NCI-H2029 (cell line): ENCODE measurements around the gene SLC45A2.
"Not testable (repeated sequence)": the region's sequence is repeated elsewhere in the genome, so short reads cannot be mapped to it uniquely, and the experiment has no call there.

ENCODE experiments used
- DNase-seq: peaks from one replicate; lab custom pipeline; 2025; lab: John Stamatoyannopoulos, UW

The SLC45A2 gene

DNA sequence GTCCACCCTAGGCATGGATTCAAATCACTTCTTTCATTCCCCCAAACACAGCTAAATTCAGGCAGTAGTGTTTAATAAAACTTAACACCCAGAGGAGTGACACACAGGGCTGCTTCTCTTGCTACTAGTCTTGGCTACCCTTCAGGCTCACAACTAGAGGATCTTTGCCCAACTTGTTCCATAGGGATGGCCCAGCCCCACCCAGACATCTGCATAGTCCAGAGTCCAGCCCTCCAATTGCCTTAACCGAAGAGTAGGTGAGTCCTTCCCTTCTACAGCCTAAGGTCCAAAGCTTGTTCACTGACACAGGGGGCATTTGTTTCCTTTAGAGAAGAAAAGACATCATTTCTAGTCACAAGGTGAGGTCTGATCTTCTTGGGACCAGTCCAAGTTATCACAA, 63.5 kb downstream of the SLC45A2 start:
- DNase-seq, result no peak

DNA sequence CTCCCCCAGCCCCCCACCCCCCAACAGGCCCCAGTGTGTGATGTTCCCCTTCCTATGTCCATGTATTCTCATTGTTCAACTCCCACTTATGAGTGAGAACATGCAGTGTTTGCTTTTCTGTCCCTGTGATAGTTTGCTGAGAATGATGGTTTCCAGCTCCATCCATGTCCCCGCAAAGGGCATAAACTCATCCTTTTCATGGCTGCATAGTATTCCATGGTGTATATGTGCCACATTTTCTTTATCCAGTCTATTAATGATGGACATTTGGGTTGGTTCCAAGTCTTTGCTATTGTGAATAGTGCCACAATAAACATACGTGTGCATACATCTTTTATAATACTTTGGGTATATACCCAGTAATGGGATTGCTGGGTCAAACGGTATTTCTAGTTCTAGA, 69.6 kb downstream of the SLC45A2 start:
- DNase-seq, result not testable (repeated sequence)

DNA sequence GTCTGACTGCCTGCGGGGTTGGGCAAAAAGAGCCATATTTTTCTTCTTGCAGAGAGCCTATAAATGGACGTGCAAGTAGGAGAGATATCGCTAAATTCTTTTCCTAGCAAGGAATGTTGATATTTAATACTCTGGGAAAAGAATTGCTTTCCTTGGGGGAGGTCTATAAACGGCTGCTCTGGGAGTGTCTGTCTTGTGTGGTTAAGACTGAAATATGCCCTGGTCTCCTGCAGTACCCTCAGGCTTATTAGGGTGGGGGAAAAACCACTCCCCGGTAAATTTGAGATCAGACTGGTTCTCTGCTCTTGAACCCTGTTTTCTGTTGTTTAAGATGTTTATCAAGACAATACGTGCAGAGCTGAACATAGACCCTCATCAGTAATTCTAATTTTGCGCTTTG, 78.2 kb downstream of the SLC45A2 start:
- DNase-seq, result not testable (repeated sequence)

DNA sequence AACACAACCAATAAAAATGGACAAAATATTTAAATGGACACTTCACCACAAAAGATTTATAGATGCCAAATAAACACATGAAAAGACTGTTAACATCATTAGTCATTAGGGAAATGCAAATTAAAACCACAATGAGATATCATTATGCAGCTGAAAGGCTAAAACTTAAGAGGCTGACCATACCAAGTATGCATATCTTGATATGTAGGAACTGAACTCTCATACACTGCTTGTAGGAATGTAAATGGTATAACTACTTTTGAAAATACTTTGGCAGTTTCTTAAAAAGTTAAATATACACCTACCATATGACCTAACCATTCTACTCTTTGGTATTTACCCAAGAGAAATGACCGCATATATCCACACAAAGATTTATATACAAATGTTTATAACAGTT, 79.1 kb downstream of the SLC45A2 start:
- DNase-seq, result no peak

DNA sequence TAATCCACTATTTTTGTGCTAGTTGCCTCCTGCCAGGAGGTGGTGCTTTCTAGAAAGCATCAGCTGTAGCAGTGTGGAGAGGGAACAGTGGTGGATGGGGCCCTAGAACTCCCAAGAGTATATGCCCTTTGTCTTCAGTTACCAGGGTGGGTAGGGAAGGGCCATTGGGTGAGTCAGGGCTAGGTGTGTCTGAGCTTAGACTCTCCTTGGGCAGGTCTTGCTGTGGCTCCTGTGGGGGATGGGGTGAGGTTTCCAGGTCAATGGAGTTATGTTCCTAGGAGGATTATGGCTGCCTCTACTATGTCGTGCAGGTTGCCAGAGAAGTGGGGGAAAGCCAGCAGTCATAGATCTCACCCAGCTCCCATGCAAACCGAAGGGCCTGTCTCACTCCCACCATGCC, 81.4 kb downstream of the SLC45A2 start:
- no peak for DNase-seq

DNA sequence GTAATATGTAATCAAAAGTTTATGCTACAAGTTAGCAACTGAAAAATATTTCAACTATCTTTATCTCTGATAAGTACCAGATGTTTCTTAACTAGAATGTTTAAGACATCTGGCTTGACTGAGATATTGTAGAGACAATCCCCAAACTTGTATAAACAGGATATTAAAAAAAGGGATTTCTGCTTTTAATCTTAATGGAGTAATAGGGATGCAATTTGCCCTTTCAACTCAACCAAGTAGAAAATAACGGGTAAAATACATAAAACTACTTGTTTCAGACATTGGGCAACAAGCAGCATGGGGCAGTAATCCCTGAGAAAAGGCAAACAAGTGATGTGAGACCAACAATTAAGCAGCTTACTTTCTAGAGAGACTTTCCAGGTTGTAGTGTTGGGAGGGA, 83.3 kb downstream of the SLC45A2 start:
- no peak for DNase-seq
